Lower leg skin (tissue), 4 donors: Measurements from ENCODE around the gene ATP9A. TPM values are rescaled to one million over a fixed set of nuclear protein-coding genes. Genes with fewer than 3 reads are reported as not detected.

Experiments used
- DNase-seq, 2 donors: peaks; one replicate each; pipeline ENCODE4 v3.0.0-alpha.2; 2019; ENCODE audit warnings: low spot score in 2 of 2
- H3K4me3 ChIP-seq: fragments of 200-600 bp; sonication (generic); 2 replicates; pipeline ENCODE4 v1.5.1; 2017; ENCODE audit warnings: mild to moderate bottlenecking, low read depth; ENCODE audit not compliant: poor library complexity, severe bottlenecking
- CTCF ChIP-seq, 3 donors: fragments of 450-650 bp; IDR thresholded peaks; one replicate each; pipeline ENCODE4 v1.5.1; 2016; ENCODE audit warnings: antibody characterized with exemption in 3 of 3, mild to moderate bottlenecking in 3 of 3, moderate library complexity in 2 of 3
- POLR2A ChIP-seq, 2 donors: fragments of 450-650 bp; IDR thresholded peaks; one replicate each; pipeline ENCODE4 v1.6.1; 2016 to 2017; ENCODE audit warnings: antibody characterized with exemption in 2 of 2, mild to moderate bottlenecking in 1 of 2, moderate library complexity in 1 of 2
- WGBS, 2 donors: methylation state at CpG; one replicate each; pipeline ENCODE4 v1.1.5; 2018; 5-methylcytosine and 5-hydroxymethylcytosine counted together
- intact Hi-C: fragments of 100-400 bp; cut with DNase I; formaldehyde crosslinking; loops from one replicate; pipeline ENCODE4 v1.15.0; 2023; ENCODE audit warnings: low total_unique reads
- total RNA-seq, 4 donors: library from RNA; depleted of rRNA; stranded (reverse); fragments of >200 nt; gene quantifications; one replicate each; pipeline ENCODE4 v1.1.0, GENCODE V29; 2016

ATP9A gene
- total RNA-seq, 4 donors from 2014 or later: 14.1 to 23.6 (median 16.1) TPM

GRCh38 chr20:51799401-51799860 lies 31.2 kb upstream of the ATP9A start:
- no peak overlapping the region for H3K4me3 ChIP-seq
- DNase-seq: no peak
- intact Hi-C loops: loop anchor here (5.0 kb wide), 1 partner anchor 188 kb away; no protein-coding TSS in a partner anchor
- TF ChIP-seq POLR2A (IDR thresholded peaks at IDR 0.05) (no peak), CTCF (IDR thresholded peaks at IDR 0.05) (no peak)
- 35 to 43% methylated on average over 10 of the region's 10 CpGs for WGBS, 2 donors

GRCh38 chr20:51797357-51798025 lies 29.3 kb upstream of the ATP9A start:
- WGBS, 2 donors: 45 to 47% methylated on average over 3 of the region's 3 CpGs
- DNase-seq: no peak
- H3K4me3 ChIP-seq: no peak overlapping the region
- intact Hi-C loops: loop anchor here (5.0 kb wide), 1 partner anchor 190 kb away; no protein-coding TSS in a partner anchor
- TF ChIP-seq POLR2A (IDR thresholded peaks at IDR 0.05) (no peak), CTCF (IDR thresholded peaks at IDR 0.05) (no peak)

GRCh38 chr20:51796340-51796739 lies 28.1 kb upstream of the ATP9A start:
- intact Hi-C loops: loop anchor here (5.0 kb wide), 1 partner anchor 191 kb away; no protein-coding TSS in a partner anchor
- TF ChIP-seq POLR2A (IDR thresholded peaks at IDR 0.05): no peak
- TF ChIP-seq CTCF (IDR thresholded peaks at IDR 0.05): no peak
- DNase-seq: no peak
- WGBS, 2 donors: 78 to 90% methylated on average over 3 of the region's 3 CpGs
- no peak overlapping the region for H3K4me3 ChIP-seq

GRCh38 chr20:51792960-51793359 lies 24.8 kb upstream of the ATP9A start:
- WGBS, 2 donors: 88 to 92% methylated on average over 7 of the region's 7 CpGs
- no peak overlapping the region for H3K4me3 ChIP-seq
- intact Hi-C loops: no loop called here
- TF ChIP-seq POLR2A (IDR thresholded peaks at IDR 0.05) (no peak), CTCF (IDR thresholded peaks at IDR 0.05) (no peak)
- no peak for DNase-seq

GRCh38 chr20:51791626-51792025 lies 23.4 kb upstream of the ATP9A start:
- intact Hi-C loops: no loop called here
- WGBS, 2 donors: 91 to 92% methylated on average over 9 to 13 of the region's 13 CpGs
- TF ChIP-seq CTCF (IDR thresholded peaks at IDR 0.05) (no peak), POLR2A (IDR thresholded peaks at IDR 0.05) (no peak)
- no peak for DNase-seq
- no peak overlapping the region for H3K4me3 ChIP-seq
